ENCODE data around the gene PRDM4. TPM values are rescaled to one million over a fixed set of nuclear protein-coding genes. Genes with fewer than 3 reads are reported as not detected.

The PRDM4 gene
- total RNA-seq, 2 donors from 2014 or later, result 20.0 to 24.5 TPM

- H3K27ac ChIP-seq (ENCODE audit: low read depth, low read length), result peak overlapping the region; percentile 81
- peaks cover 19% of the 10 kb centered on the region for H3K36me3 ChIP-seq (ENCODE audit: control insufficient read depth, insufficient read depth, low read length)
- Mint-ChIP-seq H3K4me1 (peaks cover 19% of the 10 kb centered on the region), H3K36me3 (ENCODE audit: low read depth) (peaks cover 17% of the 10 kb centered on the region), H3K27ac (peak overlapping the region; percentile 99), H3K4me3 (peak overlapping the region; percentile 95), H3K27me3 (ENCODE audit: insufficient read depth) (no peaks in the 10 kb centered on the region), H3K9me3 (peaks cover 3% of the 10 kb centered on the region)
- no peak for TF ChIP-seq CTCF (conservative IDR thresholded peaks at IDR 0.05)
- whole genome bisulfite sequencing, 2 experiments (ENCODE audit: insufficient coverage in 1 of 2, insufficient read length in 1 of 2), result 41 to 57% methylated on average over 6 to 9 of the region's 9 CpGs
- no peaks in the 10 kb centered on the region for H3K27me3 ChIP-seq (ENCODE audit: control insufficient read depth, insufficient read depth, low read length, poor library complexity, severe bottlenecking)
- H3K4me3 ChIP-seq (ENCODE audit: low read length), result peak overlapping the region; percentile 98
- peak; percentile 77 for DNase-seq
- no peaks in the 10 kb centered on the region for H3K4me1 ChIP-seq (ENCODE audit: control insufficient read depth, insufficient read depth, low read length)
- H3K9ac ChIP-seq (ENCODE audit: extremely low read depth, low read length, poor library complexity, severe bottlenecking), result peak overlapping the region; percentile 93
- no peaks in the 10 kb centered on the region for H3K9me3 ChIP-seq (ENCODE audit: control insufficient read depth, low read length)
These were observed 76.0 kb downstream of the PRDM4 start for GRCh38 chr12:107684990-107685359.

- H3K36me3 Mint-ChIP-seq (ENCODE audit: low read depth), result peaks cover 10% of the 10 kb centered on the region
- no peak for TF ChIP-seq CTCF (conservative IDR thresholded peaks at IDR 0.05)
- H3K4me3 ChIP-seq (ENCODE audit: low read length), result no peak overlapping the region
- H3K4me1 ChIP-seq (ENCODE audit: control insufficient read depth, insufficient read depth, low read length), result no peaks in the 10 kb centered on the region
- WGBS, 2 experiments (ENCODE audit: insufficient coverage in 1 of 2, insufficient read length in 1 of 2), result 85 to 100% methylated on average over 1 to 3 of the region's 3 CpGs
- no peaks in the 10 kb centered on the region for H3K27me3 ChIP-seq (ENCODE audit: control insufficient read depth, insufficient read depth, low read length, poor library complexity, severe bottlenecking)
- peak overlapping the region; percentile 95 for H3K4me3 Mint-ChIP-seq
- H3K27ac Mint-ChIP-seq, result peak overlapping the region; percentile 99
- peaks cover 19% of the 10 kb centered on the region for H3K4me1 Mint-ChIP-seq
- H3K9ac ChIP-seq (ENCODE audit: extremely low read depth, low read length, poor library complexity, severe bottlenecking), result no peak overlapping the region
- DNase-seq, result no peak
- H3K9me3 ChIP-seq (ENCODE audit: control insufficient read depth, low read length), result no peaks in the 10 kb centered on the region
- H3K27me3 Mint-ChIP-seq (ENCODE audit: insufficient read depth), result no peaks in the 10 kb centered on the region
- peaks cover 12% of the 10 kb centered on the region for H3K36me3 ChIP-seq (ENCODE audit: control insufficient read depth, insufficient read depth, low read length)
- H3K9me3 Mint-ChIP-seq, result peaks cover 3% of the 10 kb centered on the region
- H3K27ac ChIP-seq (ENCODE audit: low read depth, low read length), result no peak overlapping the region
These were observed 76.7 kb downstream of the PRDM4 start for GRCh38 chr12:107684029-107684795.

Other genes starting within 250 kb of the PRDM4 start
- gene PWP1, start 75.3 kb downstream of the PRDM4 start, total RNA-seq, result 10 to 100 TPM; 35.7 to 37.8 TPM
- gene ASCL4, start 13.6 kb upstream of the PRDM4 start, total RNA-seq, result not detected

Data from endodermal cell (in vitro differentiated cells).